Kidney epithelial cell (primary cell): ENCODE data around the gene SOS1. TPM values are rescaled to one million over a fixed set of nuclear protein-coding genes. Genes with fewer than 3 reads are reported as not detected.

Experiments
- DNase-seq: peaks from one replicate; pipeline ENCODE4 v3.0.0-alpha.2; 2010; ENCODE audit warnings: low read depth
- H3K27me3 ChIP-seq: 2 replicates; pipeline ENCODE4 v1.6.0; 2011; ENCODE audit warnings: low read length; ENCODE audit not compliant: control insufficient read depth, insufficient read depth
- H3K36me3 ChIP-seq: 2 replicates; pipeline ENCODE4 v1.5.1; 2011; ENCODE audit warnings: low read length; ENCODE audit not compliant: control insufficient read depth, insufficient read depth
- H3K4me3 ChIP-seq: 2 replicates; pipeline ENCODE4 v1.5.1; 2011; ENCODE audit warnings: low read depth, mild to moderate bottlenecking, control low read depth, low read length
- CTCF ChIP-seq: IDR thresholded peaks from 2 replicates; pipeline ENCODE4 v1.5.1; 2011; ENCODE audit warnings: mild to moderate bottlenecking, moderate library complexity, low read length, control low read depth, inconsistent platforms; ENCODE audit not compliant: insufficient read depth, poor library complexity, severe bottlenecking
- total RNA-seq: library from RNA; depleted of rRNA; stranded (reverse); fragments of >200 nt; gene quantifications from 2 replicates; pipeline ENCODE4 v1.2.3, GENCODE V29; 2015

The SOS1 gene
- total RNA-seq, 1 donor from 2014 or later: 18.7 TPM

- no peaks in the 10 kb centered on the region for H3K36me3 ChIP-seq
- no peak overlapping the region for H3K4me3 ChIP-seq
- no peak for DNase-seq
- TF ChIP-seq CTCF: no peak
- no peaks in the 10 kb centered on the region for H3K27me3 ChIP-seq
These were observed 129.0 kb downstream of the SOS1 start for GRCh38 chr2:38991899-38992298.

- Histone ChIP-seq H3K36me3 (no peaks in the 10 kb centered on the region), H3K4me3 (no peak overlapping the region), H3K27me3 (no peaks in the 10 kb centered on the region)
- no peak for DNase-seq
- TF ChIP-seq CTCF: no peak
These were observed 132.1 kb downstream of the SOS1 start for GRCh38 chr2:38988716-38989115.

- no peaks in the 10 kb centered on the region for H3K27me3 ChIP-seq
- no peak for DNase-seq
- no peak for TF ChIP-seq CTCF
- H3K4me3 ChIP-seq: no peak overlapping the region
- H3K36me3 ChIP-seq: no peaks in the 10 kb centered on the region
These were observed 138.4 kb downstream of the SOS1 start for GRCh38 chr2:38982498-38982897.

- TF ChIP-seq CTCF: no peak
- no peak overlapping the region for H3K4me3 ChIP-seq
- H3K36me3 ChIP-seq: no peaks in the 10 kb centered on the region
- DNase-seq: no peak
- no peaks in the 10 kb centered on the region for H3K27me3 ChIP-seq
These were observed 139.0 kb downstream of the SOS1 start for GRCh38 chr2:38981670-38982357.

- TF ChIP-seq CTCF: no peak
- DNase-seq: no peak
- H3K27me3 ChIP-seq: no peaks in the 10 kb centered on the region
These were observed 139.7 kb downstream of the SOS1 start for GRCh38 chr2:38981003-38981669.

More at GRCh38 chr2:38981003-38981669, 139.7 kb downstream of the SOS1 start:
- Histone ChIP-seq H3K4me3 (no peak overlapping the region), H3K36me3 (no peaks in the 10 kb centered on the region)
